Measurements from ENCODE around the gene FMOD. TPM values are rescaled to one million over a fixed set of nuclear protein-coding genes. Genes with fewer than 3 reads are reported as not detected.
A peak's percentile ranks its signal among the peaks of the same experiment; 100 is the strongest.
"Not testable (repeated sequence)": the region's sequence is repeated elsewhere in the genome, so short reads cannot be mapped to it uniquely, and the experiment has no call there.

FMOD gene
- polyA plus RNA-seq, 10 donors: 54.6 to 273 (median 164) TPM

DNA sequence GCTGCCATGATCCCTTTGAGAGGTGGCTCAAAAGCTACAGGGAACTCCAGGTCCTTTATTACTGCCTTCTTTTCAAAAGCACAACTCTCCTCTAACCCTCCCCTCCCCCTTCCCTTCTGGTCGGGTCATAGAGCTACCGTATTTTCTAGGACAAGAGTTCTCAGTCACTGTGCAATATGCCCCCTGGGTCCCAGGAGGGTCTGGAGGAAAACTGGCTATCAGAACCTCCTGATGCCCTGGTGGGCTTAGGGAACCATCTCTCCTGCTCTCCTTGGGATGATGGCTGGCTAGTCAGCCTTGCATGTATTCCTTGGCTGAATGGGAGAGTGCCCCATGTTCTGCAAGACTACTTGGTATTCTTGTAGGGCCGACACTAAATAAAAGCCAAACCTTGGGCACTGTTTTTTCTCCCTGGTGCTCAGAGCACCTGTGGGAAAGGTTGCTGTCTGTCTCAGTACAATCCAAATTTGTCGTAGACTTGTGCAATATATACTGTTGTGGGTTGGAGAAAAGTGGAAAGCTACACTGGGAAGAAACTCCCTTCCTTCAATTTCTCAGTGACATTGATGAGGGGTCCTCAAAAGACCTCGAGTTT, 42.5 kb downstream of the FMOD start:
- DNase-seq: no peak

DNA sequence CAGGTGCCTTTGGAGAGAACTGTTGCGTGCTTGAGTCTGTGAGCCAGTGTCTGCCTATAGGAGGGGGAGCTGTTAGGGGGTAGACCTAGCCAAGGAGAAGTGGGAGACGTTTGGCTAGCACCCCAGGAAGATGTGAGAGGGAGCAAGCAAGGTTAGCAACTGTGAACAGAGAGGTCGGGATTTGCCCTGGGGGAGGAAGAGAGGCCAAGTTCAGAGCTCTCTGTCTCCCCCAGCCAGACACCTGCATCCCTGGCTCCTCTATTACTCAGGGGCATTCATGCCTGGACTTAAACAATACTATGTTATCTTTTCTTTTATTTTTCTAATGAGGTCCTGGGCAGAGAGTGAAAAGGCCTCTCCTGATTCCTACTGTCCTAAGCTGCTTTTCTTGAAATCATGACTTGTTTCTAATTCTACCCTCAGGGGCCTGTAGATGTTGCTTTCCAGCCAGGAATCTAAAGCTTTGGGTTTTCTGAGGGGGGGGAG, 43.2 kb downstream of the FMOD start:
- peak in 1 of 3 donors; percentile 46 for DNase-seq

DNA sequence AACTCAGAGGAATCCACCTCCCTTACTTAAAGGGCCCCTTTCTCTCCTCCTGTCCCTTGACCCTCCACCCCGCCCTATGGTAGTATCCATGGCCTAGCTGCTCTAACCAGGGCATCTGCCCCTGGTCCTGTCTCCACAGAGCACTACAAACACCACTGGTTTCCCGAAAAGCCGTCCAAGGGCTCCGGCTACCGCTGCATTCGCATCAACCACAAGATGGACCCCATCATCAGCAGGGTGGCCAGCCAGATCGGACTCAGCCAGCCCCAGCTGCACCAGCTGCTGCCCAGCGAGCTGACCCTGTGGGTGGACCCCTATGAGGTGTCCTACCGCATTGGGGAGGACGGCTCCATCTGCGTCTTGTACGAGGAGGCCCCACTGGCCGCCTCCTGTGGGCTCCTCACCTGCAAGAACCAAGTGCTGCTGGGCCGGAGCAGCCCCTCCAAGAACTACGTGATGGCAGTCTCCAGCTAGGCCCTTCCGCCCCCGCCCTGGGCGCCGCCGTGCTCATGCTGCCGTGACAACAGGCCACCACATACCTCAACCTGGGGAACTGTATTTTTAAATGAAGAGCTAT, 43.9 kb downstream of the FMOD start:
- no peak for DNase-seq

DNA sequence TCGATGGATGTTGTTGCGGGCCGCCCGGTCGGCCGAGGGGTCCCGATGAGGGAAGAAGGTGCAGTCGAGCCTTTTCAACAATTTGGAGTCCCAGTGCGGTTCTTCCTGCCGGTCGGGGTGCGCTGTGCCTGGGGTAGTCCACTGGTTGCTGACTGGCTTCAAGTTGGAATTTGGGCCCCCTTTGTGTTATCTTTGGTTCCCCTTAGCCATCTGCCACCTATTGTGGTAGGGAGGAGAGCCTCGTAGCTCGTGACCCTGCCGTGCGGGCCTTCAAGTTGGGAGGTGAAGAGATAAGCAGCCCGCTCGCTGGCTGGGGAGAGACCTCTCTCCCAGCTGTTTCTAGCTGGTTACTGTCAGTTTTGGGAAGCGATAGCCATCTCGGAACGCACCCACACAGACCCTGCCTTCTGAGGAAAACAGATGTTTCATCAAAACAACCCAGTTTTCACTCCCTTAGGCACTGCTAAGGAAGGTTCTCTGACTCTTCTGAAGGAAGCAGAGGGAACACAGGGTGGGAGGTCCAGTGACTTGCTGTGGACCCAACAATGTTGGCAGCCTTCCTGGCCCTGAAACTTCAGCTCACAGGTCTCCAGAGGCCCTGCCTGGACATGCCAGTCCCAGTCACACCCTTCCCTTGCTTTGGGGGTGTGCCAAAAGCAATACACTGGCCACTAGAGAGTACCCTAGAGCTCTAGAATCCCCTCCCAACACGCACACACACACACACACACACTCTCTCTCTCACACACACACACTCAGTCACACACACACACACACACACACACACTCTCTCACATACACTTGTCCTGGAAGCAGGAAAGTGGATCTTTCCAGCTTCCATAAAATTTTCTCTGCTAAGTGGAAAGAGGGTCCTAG, 44.6 kb downstream of the FMOD start:
- DNase-seq: peak; percentile 84 to 92 (median 85)

DNA sequence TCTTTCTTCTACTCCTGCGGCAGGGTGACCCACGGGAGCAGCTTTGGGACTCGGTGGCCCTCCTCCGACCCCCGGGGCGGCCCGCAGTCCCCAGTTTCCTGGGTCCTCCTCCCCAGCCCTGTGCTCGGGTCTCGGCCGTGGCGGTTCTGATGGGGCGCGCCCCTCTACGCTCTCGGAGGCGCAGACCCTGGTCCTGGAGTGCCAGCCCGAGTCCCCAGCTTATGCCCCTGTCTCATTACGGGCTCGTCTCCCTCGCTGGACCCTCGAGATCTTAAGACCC, 45.2 kb downstream of the FMOD start:
- no peak for DNase-seq

DNA sequence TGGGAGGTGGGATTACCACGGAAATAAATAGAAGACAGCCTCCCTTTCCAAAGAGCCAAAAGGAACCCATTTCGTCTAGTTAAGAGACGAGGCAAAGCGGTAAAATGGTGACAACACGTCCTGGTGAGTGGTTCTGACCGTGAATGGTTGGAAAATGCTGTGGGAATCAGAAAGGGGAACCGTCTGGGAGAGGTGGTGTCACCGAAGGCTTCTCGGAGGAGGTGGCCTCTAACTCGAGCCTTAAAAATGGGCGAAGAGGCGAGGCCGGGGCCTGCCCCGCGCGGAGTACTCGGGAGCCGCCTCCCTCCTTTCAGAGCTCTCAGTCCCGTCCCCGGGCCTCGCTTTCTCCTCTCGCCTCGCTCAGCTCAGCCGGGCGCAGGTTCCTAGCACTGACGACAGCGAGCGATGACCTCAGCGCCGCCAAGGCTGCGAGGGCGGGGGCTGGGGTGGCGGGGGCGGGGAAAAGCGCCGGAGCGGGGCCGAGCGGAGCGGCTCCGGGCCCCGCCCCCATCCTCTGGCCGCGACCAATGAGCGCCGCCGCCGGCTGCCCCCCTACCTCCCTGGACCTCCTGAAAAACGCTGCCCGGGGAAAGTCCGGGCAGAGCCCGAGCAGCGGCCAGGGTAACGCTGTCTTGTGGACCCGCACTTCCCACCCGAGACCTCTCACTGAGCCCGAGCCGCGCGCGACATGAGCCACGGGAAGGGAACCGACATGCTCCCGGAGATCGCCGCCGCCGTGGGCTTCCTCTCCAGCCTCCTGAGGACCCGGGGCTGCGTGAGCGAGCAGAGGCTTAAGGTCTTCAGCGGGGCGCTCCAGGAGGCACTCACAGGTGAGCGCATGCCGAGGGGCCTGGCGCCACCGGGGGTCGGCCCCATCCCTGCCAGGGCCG, 45.8 kb downstream of the FMOD start, which contains the start of gene BTG2:
Gene BTG2, plus strand, starts transcription at position 601 of the 890 bp plus-strand sequence. Its CDS starts 88 bp downstream, at position 689.
- peak; percentile 90 to 96 (median 94) for DNase-seq

DNA sequence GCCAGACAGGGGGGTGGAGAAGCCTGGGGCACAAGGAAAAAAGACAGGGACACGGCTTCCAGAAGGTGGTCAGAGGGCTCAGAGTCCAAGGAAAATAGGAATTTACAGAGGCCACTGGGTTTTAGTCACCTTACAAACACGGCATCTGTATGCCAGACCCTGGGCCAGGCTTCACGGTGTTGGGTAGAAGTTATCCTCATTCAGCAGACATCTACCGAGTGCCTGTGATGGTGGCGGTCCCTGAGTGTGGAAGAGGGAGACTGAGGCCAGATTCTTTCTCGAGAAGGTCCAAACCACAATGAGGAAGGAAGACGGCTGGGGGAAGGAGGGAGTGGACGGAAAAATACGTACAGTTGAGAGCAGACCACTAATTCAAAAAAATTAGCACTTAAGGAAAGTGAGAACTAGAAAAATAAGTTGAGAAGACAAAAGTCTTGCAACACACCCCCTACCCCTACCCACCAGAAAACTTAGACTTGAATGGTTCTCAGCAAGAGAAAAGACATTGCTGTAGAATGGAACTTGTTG, 46.5 kb downstream of the FMOD start:
- no peak for DNase-seq

DNA sequence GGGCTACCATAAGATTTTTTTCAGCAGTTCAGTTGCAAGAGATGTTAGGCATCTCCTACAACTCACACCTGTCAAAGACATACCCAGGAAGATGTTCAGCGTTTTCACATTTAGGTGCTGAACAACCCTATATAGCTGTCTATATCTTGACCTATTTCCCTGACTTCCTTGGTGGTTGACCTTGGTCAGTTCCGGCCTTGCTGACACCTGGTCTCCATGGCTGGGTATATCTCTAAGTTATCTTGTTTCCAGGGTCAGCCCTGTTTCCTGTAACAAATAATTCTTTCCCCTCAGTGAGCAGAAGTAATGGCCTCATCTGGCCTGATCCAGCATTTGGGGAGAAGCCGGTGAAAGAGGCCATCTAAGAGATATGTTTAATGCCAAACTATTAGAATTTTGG, 48.0 kb downstream of the FMOD start:
- no peak for DNase-seq

DNA sequence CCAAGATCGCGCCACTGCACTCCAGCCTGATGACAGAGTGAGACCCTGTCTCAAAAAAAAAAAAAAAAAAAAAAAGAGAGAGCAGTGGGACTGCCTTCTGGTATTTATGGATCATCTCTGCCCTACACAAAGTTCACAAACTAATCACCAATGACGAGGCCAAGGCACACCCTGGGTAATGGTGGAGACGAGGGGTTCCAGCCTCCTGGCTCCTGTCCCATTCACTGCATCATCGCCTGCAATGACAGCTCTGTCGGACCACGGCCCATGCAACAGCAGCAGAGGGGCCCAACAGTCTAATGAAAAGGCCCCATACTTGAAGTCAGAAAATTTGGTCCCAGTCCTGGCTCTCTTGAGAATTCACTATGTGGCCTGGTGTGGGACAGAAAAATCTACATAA, 48.5 kb downstream of the FMOD start:
- no peak for DNase-seq

DNA sequence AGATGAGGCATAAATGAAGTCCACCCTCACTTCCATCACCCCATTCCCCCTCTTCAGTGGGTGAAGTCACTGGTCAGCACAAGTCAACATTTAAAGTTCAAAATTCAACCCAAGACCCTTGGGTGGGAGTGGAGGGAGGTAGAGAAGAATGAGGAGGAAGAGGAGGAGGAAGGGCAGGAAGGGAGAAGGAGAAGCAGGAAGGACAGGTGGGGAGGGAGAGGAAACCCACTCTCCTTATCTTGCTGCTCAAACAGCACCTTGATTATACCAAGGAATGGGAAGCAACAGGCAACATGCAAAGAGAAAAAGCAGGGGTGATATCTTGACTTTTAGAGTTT, 49.6 kb downstream of the FMOD start:
- DNase-seq: no peak

DNA sequence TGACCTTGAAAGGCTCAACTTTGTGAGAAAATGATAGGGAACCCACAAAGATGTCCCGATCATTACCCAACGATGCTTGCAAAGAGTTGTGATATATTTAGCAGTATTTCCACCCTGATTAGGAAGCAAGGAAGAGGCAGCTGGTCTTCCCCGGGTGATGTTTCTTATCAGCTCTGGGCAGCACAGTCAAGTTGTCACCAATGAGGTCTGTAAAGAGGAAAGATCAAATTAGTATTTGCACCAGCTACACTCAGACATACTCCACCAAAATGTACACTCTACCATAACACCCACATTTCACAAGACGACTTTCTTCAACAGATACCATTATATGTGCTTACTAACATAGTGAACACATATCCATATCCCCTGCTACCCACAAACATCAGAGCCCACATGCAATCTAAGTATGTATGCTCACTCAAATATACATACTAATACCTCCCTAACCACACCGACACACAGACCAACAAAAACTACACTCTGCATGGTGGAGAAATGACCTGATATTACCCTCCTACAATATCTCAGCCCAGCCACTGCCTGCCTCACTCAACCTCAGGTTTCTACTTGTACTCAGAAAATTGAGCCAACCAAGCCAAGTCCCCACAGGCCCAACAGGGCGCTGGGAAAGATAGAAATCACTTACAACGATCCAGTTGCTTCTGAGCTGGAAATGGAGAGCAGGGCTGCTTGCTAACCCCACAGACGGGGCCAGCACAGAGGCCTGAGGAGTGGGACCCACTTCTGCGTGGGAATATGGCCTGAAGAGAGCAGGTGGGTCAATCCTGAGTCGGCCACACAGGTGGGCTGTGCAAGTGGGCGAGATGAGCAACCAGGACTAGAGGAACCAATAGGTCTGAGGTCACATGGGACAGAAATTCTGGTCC, 50.2 kb downstream of the FMOD start:
- no peak for DNase-seq

DNA sequence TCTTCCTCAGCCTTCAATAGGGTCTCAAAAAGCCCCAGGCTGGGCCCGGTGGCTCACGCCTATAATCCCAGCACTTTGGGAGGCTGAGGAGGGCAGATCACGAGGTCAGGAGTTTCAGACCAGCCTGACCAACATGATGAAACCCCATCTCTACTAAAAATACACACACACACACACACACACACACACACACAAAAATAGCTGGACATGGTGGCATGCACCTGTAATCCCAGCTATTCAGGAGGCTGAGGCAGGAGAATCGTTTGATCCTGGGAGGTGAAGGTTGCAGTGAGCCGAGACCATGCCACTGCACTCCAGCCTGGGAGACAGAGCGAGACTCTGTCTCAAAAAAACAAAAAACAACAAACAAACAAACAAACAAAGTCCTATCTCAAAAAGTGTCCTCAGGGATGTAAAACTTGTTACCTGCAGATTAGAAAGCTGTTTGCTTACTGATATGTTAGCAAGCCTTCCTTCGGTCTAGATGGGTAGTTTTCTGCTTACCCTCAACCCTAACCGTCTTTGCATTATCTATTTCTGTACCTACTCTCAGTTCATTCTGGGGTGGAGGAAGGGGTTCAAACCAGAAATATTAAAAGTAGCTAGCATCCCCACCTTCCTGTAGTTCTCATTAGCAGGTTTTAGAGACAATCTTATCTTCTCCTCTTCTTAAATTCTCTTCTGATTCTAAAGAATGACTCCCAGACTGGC, 51.0 kb downstream of the FMOD start:
- DNase-seq: not testable (repeated sequence)

DNA sequence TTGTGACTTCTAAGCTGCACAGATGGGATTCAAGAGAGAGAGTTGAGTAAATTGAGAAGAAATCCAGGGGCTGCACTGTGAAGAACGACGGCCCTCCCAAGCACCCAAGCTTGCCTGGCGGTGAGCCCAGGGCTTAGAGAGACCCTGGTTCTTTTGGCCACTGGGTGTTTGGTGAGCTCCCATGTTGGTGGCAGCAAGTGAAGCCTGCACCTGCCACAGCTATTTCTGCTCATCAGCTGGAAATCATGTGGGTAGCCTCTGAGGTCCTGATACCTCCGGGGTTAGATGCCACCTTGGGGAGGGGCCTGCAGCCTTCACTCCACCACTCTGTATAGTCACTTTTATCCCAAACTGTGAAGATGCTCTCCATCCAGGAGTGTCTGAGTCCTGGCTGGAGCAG, 51.8 kb downstream of the FMOD start:
- no peak for DNase-seq

DNA sequence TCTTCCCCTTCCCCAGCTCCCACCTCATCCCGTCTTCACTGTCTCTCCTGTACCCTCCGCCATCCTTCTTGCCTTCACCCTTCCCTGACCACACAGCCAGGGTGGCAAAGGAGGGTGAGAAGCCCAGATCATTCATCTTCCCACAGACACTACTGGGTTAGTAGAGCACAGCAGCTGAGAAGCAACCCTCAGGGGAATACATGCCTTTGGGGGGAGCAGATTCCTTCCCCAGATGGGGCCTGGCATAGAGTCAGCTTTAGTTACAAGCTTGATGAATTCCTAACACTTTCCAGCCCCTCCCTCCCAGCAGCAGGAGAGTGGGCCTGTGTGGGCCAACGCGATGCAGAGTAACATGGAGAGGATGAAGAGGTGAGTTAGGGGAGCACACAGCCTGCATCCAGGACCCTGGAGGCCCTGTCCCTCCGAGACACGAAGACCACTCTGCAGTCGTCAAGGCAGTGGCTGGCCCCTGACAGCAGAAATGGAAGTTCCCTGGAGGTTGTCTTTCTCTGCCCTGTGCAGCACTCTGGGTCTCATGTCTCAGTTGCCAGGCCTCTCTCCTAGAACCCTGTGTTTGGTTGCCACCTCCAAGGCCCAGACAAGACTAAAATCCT, 54.4 kb downstream of the FMOD start:
- DNase-seq: peak in 2 of 3 donors; percentile 46 to 69

DNA sequence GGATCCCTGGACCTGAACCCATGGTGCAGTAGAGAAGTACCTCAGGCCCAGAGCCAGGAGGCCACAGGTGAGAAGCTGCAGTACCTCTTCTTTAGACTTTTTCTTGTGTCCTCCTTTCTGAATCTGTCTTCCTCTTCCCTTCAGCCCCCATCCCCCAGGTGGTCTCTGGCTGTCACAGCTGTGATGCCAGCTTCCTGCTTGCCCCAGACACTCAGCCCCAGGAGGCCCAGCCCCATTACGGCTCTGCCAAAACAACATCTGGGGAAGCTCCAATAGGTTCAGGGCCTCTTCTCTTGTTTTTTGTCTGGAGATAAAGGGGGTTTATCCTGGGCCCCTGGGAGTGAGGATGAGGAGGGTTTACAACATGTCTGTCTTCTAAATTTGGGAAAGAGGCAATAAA, 55.1 kb downstream of the FMOD start:
- DNase-seq: no peak

DNA sequence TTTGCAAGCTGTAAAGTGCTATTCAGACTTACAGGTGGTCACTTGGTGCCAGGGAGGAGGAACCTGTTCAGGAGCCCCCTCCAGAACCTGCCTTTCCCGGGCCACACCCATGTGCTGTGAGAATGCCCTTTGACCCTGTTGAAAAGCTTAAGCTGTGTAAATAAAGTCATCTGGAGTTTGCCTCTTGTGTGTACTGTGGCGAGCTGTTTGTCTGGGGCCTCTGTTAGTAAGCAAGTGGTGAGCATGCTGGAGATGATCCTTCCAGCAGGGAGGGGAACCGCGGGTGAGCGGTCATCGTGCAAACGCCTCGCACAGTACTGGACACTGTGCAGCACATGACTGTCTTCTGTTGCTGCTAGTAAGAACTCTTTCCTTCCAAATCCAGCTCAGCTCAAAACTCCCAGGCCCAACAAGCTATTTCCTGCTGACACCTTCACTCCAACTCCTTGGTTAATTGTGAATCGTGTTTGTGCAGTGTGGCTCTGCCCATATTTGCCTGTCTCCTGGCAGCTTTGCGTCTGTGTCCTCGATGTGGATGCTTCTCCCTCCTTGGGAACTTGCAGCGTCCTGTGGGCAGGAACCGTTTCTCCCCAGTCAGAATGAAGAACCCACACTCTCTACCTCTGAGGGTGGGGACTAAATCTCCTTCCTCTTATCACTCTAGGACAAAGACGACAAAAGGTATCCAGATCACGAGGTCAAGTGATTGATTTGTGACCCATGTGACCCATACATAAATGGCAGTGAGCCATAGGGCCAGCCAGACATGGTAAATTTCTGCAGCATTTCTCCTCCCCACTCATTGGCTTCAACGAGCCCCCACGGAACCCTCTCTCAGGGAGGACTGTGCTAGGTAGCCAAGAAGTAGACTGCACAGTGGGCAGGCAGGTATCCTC, 59.5 kb downstream of the FMOD start:
- peak in 1 of 3 donors; percentile 55 for DNase-seq

Measured in muscle of back (tissue), 11 donors.